GM18907 (cell line): ENCODE measurements around the gene ZBTB32.

Experiments
- ATAC-seq: cut with Tn5 transposase; IDR thresholded peaks from one replicate; pipeline ENCODE4 v1.9.1; 2021; ENCODE audit warnings: mild to moderate bottlenecking, moderate library complexity; ENCODE audit not compliant: unreplicated experiment

ZBTB32 gene

DNA sequence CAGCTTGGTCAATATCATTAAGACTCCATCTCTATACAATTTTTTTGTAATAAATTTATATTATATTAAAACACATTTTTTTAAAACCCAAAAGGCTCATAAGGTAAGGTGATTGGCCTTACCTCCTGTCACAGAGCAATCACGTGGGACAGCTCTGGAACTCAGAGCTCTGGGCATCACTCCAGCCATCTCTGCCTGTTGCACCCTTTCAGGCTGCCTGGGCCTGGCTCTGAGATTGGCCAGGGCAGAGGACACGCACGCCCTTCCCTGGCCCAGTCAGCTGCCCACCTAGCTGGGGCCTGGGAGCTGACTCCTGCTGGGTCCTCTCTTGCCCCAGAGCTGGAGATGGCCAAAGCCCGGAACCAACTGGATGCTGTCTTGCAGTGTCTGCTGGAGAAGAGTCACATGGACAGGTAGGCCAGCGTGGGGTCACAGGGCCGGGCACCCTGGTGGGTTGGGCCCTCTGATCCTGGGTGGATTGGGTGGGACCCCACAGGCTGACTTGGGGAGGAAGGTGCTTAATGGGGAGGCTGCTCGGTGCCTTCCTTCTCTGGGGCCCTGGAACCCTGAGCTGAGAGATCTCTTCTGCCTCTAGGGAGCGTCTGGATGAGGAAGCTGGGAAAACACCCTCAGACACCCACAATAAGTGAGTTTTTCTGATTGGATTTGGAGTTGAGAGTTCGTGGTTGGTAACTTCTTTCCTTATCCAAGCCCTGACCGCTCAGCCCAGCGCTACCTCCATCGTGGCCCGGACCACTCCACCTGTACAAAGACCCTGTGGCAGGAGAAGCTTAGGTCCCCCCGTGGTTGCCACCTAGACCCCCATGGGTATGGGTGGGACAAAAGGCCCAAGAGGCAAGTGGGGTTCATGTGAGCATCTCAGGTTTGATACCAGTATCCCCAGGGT, 47.7 kb downstream of the ZBTB32 start:
- ATAC-seq, result no peak

DNA sequence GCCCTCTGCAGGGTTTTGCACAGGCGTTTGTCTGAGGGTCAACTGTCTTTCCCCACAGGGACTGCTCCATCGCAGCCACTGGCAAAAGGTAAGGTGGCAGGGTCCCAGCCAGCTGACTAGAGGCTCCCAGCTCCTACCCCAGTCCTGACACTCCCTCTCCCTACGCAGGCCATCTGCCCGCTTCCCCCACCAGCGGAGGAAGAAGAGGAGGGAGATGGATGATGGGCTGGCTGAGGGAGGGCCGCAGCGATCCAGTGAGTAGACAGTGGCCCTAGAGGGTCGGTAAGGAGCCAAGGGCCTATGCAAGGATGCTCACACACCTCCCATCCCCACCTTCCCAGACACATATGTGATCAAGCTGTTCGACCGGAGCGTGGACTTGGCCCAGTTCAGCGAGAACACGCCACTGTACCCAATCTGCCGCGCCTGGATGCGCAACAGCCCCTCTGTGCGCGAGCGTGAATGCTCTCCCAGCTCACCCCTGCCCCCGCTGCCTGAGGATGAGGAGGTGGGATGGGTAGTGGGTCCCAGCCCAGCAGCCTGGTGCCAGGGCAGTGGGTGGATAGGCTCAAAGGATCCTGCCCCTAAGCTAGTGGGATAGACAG, 48.5 kb downstream of the ZBTB32 start:
- no peak for ATAC-seq

DNA sequence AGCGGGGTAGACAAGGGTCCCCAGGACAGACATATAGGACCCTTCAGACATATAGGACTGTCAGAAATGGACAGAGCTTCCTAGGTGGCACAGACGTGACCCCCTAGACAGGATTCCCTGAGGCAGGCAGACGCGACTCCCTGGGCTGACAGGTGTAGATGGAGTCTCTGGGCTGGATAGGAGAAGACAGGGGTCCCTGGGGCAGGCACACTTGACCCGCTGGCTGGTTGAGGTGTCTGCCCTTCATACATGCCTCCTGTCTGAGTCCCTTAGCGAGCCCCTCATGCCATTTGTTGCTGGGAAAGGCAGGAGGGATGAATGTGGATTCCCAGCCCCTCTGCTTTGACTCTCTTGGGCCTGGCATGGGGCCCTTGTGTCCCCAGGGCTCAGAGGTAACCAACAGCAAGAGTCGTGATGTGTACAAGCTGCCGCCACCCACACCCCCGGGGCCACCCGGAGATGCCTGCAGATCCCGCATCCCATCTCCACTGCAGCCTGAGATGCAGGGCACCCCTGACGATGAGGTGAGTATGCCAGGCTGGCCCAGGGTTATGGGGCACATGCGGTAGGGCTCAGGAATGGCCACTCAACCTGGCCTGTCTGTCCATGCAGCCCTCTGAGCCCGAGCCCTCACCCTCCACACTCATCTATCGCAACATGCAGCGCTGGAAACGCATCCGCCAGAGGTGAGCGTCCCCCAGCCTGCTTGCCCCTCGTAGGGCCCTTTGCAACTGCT, 49.4 kb downstream of the ZBTB32 start:
- no peak for ATAC-seq

DNA sequence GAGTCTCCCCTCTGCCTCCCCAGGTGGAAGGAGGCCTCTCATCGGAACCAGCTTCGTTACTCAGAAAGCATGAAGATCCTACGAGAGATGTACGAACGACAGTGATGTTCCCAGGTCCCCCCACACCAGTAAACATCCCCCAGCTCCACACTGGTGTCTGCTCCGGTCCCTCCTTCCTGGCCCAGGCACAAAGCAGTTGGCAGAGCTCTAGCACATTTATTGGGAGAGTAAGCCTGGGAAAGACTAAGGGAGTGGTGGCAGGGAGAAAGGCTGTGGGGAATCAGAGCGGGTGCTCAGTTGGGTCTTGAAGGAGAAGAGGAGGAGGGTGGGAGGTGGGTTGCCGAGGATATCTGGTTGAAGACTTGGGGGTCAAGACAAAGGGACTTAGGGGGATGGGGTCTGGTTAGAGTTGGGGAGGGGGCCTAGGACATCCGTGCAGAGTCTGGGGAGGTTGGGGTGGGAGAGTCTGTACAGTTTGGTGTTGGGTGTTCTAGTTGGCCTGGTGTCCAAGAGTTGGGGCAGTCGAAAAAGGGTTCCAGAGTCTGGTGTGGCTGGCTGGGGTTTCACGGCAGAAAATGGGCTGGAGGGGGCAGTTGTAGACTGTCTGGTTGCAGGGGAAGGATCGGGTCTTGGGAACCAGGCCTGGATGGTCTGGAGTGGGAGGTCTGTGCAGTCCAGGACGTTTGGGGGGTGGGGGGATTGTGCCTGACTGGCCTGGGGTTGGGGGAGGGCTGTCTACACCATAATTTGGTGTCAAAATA, 50.2 kb downstream of the ZBTB32 start:
- ATAC-seq, result no peak

DNA sequence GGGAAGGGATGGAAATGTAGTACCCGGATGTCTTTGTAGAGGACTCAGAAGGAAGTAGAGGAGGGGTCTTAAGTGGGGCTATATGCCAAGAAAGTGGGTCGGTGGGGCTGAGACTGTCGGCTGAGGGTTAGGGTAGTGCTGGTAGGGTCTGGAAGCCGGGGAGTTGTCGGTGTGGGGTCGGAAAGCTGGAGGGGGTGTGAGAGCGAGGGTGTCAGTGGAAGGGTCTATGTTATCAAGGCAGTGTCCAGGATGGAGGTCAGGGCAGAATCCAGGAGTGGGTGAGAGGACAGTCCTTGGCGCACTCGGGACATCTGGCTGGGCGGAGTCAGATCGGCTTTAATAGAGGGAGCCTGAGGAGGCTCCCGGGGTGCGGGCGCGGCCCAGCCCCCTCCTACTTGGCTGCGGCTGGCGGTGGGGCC, 50.8 kb downstream of the ZBTB32 start:
- ATAC-seq, result no peak

DNA sequence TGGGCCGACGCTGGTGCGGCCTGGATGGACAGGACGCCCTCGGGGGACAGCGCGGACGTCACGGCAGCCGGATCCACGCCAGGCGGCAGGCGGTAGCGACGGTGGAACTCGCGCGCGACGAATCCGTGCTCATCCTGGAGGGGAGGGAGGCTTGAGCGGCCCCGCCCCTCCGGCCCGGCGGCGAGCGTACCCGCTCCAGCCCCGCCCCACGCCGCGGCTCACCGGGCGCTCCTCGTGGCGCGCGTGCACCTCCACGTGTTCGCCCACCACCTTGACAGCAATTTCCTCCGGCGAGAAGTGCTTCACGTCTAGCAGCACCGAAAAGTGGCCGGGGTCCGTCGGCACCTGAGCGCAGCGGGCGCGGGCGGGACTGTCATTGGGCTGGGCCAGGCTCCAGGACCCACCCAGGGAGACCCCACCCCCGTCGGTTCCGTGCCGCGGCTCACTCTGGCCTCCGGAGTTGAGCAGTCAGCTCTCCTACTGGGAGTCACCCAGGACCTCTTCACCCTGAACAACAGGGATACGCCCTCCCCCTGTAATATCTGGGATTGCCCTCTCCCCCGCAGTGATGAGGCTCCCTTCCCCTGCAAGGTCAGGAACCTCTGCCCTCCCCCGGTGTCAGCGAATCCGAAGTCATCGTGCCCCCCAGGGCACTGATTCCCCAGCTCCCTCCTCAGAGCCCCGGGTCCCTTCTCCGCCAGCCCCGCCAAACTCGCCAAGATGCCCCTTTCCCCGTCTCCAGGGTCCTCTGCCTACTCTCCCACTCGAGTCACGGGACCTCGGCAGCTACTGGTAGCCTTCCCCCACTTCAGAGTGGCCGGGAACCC, 51.4 kb downstream of the ZBTB32 start:
- ATAC-seq, result no peak

DNA sequence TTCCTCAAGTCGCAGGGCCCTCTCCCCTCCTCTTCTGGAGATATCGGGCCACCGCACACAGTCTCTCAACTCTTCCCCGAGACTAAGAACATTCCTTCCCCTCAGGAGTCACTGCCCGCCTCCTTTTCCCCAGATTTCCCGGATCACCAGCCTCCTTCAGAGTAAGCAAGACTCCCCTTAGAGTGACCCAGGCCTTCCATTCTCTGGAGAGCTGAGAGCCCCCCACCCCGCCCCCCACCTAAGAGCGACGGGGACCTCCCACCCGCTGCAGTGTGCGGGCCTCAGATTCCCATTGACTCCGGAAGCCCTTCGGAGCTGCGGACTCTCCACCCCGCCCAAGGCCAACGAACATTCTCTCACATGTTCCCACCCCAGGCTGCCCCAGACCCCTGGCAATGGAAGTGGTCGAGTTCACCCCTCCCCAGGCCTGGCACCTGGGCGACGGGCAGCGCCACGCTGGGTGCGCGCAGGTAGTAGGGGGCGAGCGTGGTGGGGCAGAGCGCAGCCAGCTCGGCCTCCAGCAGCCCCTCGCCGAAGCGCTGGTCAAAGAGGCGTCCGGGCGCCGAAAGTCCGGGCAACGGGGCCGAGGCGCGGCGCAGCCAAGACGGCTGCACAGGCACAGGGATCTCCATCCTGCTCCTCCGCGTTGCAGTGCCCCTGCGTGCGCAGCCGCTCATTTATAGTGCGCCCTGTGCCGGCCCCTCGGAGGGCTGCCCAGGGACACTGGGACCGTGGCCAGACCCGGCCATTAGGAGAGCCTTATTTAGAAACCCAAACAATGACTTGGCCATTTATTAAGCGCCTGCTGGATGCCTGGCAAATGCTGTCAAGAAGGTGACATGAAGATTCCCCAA, 52.2 kb downstream of the ZBTB32 start, which contains the start of gene HSPB6:
HSPB6 (minus strand) TSS at position 653 of the 854 bp plus-strand sequence; CDS start at position 632, 21 bp downstream.
- ATAC-seq, result no peak

DNA sequence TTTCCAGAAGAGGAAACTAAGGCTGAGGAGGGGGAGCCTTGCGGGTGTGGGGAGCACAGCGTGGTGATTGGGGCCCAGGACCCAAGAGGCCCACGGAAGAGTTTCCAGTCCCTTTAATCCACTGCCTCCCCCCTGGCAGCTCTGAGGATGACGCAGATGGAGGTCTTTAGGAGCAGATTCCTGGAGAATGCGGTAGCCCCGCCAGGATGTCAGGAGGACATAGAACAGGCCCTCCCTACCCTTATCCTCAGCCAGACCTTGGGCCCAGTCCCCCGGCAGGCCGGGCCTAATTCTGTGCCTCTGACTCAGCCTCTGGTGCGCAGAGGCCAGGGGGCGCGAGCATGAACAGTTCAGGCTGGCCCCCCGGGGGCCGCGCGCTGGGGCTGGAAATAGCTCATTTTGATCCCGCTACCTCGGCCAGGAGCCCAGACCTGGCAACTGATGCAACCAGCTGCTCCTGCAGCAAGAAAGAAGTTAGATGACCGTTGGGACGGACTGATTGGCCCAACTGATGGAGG, 52.9 kb downstream of the ZBTB32 start:
- ATAC-seq, result peak; percentile 4

DNA sequence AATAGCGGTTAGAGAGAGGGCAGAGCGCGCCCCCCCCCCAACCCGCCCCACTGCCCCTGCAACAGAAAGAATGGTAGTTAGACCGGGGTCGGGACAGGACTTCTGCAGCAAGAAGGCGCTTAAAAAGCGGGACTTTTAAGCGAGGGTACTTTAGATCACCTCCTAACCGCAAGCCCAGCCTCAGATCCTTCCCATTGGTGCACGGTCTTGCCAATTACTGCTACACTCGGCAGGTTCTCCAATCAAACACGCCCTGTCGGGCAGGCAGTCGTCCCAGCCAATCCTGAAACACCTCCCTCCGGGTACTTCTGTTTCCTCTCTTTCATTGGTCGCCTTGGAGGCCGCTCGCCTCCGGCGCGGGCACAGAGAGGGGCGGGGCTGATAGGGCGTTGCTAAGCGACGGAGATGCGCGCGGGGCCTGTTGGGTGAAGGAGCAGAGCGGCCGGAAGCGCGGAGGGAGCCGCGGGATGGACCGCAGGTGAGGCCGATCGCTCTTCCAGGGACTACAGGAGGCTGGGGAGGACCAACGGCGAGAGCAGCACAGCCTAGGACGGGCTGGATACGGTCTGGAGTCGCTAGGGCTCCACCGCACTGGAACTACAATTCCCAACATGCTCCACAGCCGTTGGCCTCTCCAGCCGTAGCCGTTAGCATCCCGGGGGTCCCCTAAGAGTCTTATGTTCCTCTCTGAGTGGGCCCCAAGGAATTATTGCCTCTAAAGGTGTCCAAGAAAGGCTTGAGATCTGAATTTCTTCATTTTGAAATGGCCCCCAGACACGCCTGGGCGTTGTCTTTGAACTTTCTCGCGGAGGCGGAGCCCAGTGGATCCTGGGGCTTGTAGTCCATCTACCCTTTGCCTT, 53.6 kb downstream of the ZBTB32 start, which contains the start of gene PROSER3:
PROSER3 (plus strand) TSS at position 428 of the 860 bp plus-strand sequence; CDS start at position 468, 40 bp downstream.
- ATAC-seq, result peak; percentile 93

DNA sequence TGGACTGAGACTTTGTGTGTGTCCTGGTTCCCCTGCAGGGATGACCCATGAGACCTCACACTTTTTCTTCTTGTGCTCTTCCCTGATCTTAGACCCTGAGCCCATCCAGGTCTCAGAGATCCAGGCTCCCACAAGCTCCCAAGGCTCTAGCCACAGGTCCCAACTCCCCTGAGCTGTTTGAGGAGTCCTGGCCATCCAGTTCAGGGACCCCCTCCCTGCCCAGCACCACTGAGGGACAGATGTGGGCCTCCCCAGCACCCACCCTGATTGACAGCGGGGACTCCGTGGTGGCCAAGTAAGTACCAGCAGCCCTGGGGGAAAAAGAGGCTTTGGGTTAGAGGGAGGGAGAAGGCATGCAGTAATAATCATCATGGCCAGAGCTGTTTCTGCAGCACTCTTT, 55.3 kb downstream of the ZBTB32 start:
- ATAC-seq, result no peak

DNA sequence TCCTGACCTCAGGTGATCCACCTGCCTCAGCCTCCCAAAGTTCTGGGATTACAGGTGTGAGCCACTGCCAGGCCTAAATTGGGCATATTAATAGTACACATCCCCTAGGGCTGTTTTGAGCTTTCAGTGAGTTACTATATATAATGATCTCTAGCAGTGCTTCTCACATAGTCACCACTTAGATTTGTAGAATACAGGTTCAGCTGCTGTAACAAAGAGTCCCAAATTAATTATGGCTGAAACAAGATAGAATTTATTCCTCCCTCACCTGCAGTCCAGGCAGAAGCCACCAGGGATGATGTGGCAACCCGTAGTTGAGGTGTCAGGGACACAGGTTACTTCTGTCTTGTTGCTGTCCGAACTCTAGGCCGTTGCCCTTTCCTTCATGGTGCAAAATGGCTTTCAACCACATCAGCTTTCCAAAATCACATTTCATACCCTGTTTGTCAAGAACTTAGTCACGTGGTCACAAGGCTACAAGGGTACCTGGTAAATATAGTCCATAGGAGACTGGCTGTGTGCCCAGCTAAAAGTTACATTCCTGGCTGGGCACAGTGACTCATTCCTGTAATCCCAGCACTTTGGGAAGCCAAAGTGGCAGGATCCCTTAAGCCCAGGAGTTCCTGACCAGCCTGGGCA, 56.5 kb downstream of the ZBTB32 start:
- no peak for ATAC-seq

DNA sequence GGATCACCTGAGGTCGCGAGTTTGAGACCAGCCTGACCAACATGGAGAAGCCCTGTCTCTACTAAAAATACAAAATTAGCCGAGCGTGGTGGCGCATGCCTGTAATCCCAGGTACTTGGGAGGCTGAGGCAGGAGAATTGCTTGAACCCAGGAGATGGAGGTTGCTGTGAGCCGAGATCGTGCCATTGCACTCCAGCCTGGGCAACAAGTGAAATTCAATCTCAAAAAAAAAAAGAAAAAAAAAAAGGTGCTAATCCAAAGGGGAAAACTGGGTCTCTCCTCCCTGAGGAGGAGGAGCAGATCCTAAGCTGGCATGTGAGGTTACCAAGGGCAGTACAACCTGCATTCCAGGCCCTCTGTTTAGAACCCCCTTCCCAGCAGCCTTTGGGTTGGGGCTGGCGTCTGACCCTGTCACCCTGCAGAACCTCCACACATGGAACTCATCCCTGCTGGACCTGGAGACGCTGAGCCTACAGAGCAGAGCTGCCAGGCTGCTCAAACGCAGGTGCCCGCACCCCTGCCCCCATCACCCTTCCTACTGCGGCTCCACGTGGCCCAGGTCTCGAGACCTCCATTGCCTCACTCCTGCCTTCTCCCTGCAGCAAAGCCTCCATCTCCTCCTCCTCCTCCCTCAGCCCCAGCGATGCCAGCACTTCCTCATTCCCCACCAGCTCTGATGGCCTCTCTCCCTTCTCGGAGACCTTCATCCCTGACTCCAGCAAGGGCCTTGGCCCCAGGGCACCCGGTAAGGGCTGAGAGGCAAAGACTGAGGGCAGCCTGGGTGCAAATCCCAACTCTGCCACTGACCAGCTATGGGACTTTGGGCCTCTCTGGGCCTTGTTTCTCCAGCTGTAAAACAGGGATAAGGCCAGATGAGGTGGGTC, 60.3 kb downstream of the ZBTB32 start:
- ATAC-seq, result no peak
